ENCODE data around the gene HERC3. TPM values are rescaled to one million over a fixed set of nuclear protein-coding genes. Genes with fewer than 3 reads are reported as not detected.

The HERC3 gene
- total RNA-seq, 3 donors from 2014 or later: 49.1 to 51.6 (median 50.6) TPM

DNA sequence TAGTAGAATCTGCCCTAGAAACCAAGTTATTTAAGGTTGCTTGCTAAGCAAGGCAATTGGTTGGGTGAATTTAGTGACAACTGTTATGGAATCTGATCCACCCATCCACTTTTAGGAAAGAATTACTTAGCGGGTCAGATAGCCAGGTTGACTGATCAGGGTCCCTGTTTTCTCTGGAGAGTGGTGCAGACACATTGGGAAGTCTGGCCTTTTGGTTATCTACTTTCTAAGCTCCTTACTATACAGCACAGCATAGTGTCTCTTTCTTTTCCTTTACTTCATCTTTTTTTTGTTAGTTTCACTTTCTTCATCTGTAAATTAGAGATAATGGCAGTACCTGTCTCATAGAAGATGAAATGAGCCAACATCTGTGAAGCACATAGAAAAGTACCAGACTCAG lies 7.4 kb downstream of the HERC3 start:
- H3K4me3 ChIP-seq: no peak overlapping the region
- DNase-seq (no peak), ATAC-seq (no peak)
- intact Hi-C loops (cut with DNase I, micrococcal nuclease): no loop called here
- H3K4me1 ChIP-seq (ENCODE audit: low read depth): no peaks in the 10 kb centered on the region
- TF ChIP-seq, protein P1, sequence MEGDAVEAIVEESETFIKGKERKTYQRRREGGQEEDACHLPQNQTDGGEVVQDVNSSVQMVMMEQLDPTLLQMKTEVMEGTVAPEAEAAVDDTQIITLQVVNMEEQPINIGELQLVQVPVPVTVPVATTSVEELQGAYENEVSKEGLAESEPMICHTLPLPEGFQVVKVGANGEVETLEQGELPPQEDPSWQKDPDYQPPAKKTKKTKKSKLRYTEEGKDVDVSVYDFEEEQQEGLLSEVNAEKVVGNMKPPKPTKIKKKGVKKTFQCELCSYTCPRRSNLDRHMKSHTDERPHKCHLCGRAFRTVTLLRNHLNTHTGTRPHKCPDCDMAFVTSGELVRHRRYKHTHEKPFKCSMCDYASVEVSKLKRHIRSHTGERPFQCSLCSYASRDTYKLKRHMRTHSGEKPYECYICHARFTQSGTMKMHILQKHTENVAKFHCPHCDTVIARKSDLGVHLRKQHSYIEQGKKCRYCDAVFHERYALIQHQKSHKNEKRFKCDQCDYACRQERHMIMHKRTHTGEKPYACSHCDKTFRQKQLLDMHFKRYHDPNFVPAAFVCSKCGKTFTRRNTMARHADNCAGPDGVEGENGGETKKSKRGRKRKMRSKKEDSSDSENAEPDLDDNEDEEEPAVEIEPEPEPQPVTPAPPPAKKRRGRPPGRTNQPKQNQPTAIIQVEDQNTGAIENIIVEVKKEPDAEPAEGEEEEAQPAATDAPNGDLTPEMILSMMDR (IDR thresholded peaks at IDR 0.05): no peak
- H3K9me3 ChIP-seq: no peaks in the 10 kb centered on the region
- no peaks in the 10 kb centered on the region for H3K36me3 ChIP-seq (ENCODE audit: low read depth)

DNA sequence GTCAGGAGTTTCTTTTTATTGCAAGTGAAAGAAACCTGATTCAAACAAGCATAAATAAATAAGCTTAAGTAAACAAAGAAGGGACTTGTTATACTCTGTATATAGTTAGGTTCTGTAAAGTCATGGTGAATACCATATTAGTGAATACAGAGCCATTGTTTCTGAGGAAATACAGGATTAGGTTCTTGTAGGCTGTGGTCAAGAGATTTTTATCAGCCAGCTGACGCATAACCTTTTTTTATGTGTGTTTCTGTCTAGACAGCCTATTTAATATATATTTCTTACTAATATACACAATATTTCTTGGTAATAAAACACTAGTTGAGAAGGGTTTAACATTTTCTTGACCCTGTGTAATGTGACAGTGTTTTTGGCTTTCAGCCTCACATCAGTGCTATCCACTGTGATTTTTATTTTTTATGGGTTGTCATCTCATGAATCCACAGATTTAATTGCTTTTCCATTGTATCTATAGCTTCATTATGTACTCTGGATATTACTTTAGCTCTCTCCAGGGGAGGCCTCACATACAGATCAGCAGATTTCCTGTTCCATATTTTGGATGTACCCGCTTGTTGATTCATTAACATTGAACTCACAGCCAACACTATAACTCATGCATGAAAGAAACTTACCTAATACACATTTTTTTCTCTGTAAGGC lies 8.0 kb downstream of the HERC3 start:
- no peak for ATAC-seq
- H3K4me3 ChIP-seq: no peak overlapping the region
- intact Hi-C loops (cut with DNase I, micrococcal nuclease): no loop called here
- no peaks in the 10 kb centered on the region for H3K36me3 ChIP-seq (ENCODE audit: low read depth)
- DNase-seq: no peak
- TF ChIP-seq, protein P1 (IDR thresholded peaks at IDR 0.05): no peak
- H3K9me3 ChIP-seq: no peaks in the 10 kb centered on the region
- no peaks in the 10 kb centered on the region for H3K4me1 ChIP-seq (ENCODE audit: low read depth)

DNA sequence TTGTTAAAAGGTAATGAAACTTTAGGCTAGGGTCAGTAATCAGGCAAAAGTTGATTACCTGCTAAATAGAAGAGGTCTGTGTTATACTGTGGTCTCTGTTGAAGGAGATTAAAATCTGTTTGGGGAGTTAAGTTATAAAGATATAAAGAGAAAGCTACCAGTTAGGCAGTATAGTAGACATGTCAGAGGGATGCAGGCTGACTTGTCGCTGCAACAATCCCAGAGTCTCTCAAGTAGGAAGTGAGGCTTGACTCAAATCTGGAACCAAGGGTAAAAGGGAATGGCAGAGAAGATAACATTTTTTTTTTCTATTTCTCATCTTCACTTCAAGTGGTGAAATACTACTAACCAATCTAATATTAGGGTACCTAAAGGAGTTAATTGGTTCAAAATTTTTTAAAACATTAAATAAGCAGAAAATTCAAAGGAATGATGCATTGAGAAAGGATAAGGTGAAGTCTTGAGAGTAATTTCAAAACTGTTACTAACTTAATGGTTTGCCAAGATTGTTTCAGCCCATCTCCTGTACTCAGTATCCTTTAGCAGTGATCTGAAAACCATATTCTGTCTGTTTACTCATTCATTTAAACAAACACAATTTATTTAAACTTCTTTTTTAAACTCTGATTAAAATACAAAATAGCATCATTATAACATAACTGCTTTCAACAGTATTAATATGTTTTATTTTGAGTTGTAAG lies 12.8 kb downstream of the HERC3 start:
- H3K4me3 ChIP-seq: no peak overlapping the region
- TF ChIP-seq, protein P1 (IDR thresholded peaks at IDR 0.05): no peak
- DNase-seq (no peak), ATAC-seq (no peak)
- no peaks in the 10 kb centered on the region for H3K36me3 ChIP-seq (ENCODE audit: low read depth)
- intact Hi-C loops (cut with DNase I, micrococcal nuclease): no loop called here
- H3K4me1 ChIP-seq (ENCODE audit: low read depth): no peaks in the 10 kb centered on the region
- no peaks in the 10 kb centered on the region for H3K9me3 ChIP-seq

DNA sequence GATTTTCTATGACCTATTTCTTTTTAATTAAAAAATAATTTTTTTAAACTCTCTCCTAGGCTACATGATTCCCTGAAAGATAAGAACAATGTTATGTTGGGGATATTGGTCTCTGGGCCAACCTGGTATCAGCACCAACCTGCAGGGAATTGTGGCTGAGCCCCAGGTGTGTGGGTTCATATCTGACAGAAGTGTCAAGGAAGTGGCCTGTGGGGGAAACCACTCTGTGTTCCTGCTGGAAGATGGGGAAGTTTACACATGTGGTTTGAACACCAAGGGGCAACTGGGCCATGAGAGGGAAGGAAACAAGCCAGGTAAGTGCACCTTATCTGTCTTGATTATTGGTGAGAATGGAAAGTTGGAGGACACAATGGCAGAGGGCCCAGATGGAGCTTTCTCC lies 13.5 kb downstream of the HERC3 start:
- intact Hi-C loops (cut with DNase I, micrococcal nuclease): no loop called here
- DNase-seq (no peak), ATAC-seq (no peak)
- no peak overlapping the region for H3K4me3 ChIP-seq
- peaks cover 4% of the 10 kb centered on the region for H3K4me1 ChIP-seq (ENCODE audit: low read depth)
- H3K9me3 ChIP-seq: no peaks in the 10 kb centered on the region
- TF ChIP-seq, protein P1 (IDR thresholded peaks at IDR 0.05): no peak
- H3K36me3 ChIP-seq (ENCODE audit: low read depth): no peaks in the 10 kb centered on the region

DNA sequence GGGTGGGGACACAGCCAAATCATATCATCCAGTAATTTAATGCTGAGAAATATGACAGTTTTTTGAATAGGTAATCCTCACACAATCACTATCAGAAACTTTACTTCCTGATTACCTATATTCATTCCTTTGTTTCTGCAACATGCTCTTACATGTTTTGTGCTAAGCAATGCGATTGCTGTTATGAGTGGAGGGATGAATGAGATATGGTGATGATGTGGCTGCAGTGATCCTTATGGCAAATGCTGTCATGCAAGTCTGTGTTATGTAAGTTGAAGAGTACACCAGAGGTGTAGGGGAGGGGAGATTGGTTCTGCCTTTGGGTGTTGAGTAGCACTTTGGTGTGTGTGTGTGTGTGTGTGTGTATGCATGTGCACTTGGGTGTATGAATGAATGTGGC lies 14.6 kb downstream of the HERC3 start:
- no peaks in the 10 kb centered on the region for H3K9me3 ChIP-seq
- H3K36me3 ChIP-seq (ENCODE audit: low read depth): no peaks in the 10 kb centered on the region
- ATAC-seq (no peak), DNase-seq (no peak)
- TF ChIP-seq, protein P1 (IDR thresholded peaks at IDR 0.05): no peak
- no peak overlapping the region for H3K4me3 ChIP-seq
- intact Hi-C loops (cut with DNase I, micrococcal nuclease): no loop called here
- peaks cover 15% of the 10 kb centered on the region for H3K4me1 ChIP-seq (ENCODE audit: low read depth)

Data from mucosa of descending colon (tissue), 3 donors.